ENCODE measurements around the gene MTUS2.

Gene MTUS2

GRCh38 chr13:28859717-28860116 is 39.6 kb downstream of the MTUS2 start:
- DNase-seq: no peak

GRCh38 chr13:28864544-28864943 is 44.4 kb downstream of the MTUS2 start:
- no peak for DNase-seq

GRCh38 chr13:28865149-28865744 is 45.1 kb downstream of the MTUS2 start:
- no peak for DNase-seq

GRCh38 chr13:28865951-28866350 is 45.8 kb downstream of the MTUS2 start:
- DNase-seq: no peak

GRCh38 chr13:28866932-28867331 is 46.8 kb downstream of the MTUS2 start:
- DNase-seq: no peak

GRCh38 chr13:28867564-28867963 is 47.4 kb downstream of the MTUS2 start:
- no peak for DNase-seq

GRCh38 chr13:28872427-28873176 is 52.5 kb downstream of the MTUS2 start:
- no peak for DNase-seq

- DNase-seq: no peak
Observed at GRCh38 chr13:28875846-28876615, 55.9 kb downstream of the MTUS2 start.

- DNase-seq: no peak
Observed at GRCh38 chr13:28877408-28877807, 57.3 kb downstream of the MTUS2 start.

GRCh38 chr13:28885181-28885580 is 65.0 kb downstream of the MTUS2 start:
- DNase-seq: no peak

GRCh38 chr13:28889086-28889732 is 69.1 kb downstream of the MTUS2 start:
- DNase-seq: no peak

GRCh38 chr13:28890712-28891111 is 70.6 kb downstream of the MTUS2 start:
- no peak for DNase-seq

GRCh38 chr13:28918030-28918429 is 97.9 kb downstream of the MTUS2 start:
- DNase-seq: no peak

GRCh38 chr13:28922341-28922740 is 102.2 kb downstream of the MTUS2 start:
- DNase-seq: no peak

GRCh38 chr13:28935104-28935503 is 115.0 kb downstream of the MTUS2 start:
- no peak for DNase-seq

- DNase-seq: no peak
Observed at GRCh38 chr13:28942906-28943305, 122.8 kb downstream of the MTUS2 start.

- DNase-seq: no peak
Observed at GRCh38 chr13:28953714-28954418, 133.7 kb downstream of the MTUS2 start.

- no peak for DNase-seq
Observed at GRCh38 chr13:28954419-28954725, 134.2 kb downstream of the MTUS2 start.

GRCh38 chr13:28954810-28955209 is 134.7 kb downstream of the MTUS2 start:
- no peak for DNase-seq

- DNase-seq: no peak
Observed at GRCh38 chr13:28955264-28955966, 135.3 kb downstream of the MTUS2 start.

- no peak for DNase-seq
Observed at GRCh38 chr13:28958018-28958417, 137.9 kb downstream of the MTUS2 start.

GRCh38 chr13:28958441-28958840 is 138.3 kb downstream of the MTUS2 start:
- no peak for DNase-seq

Measured in activated CD4-positive, alpha-beta T cell treated with anti-CD3 and anti-CD28 coated beads for 4 hours (primary cell).